Fibroblast of mammary gland (primary cell): Measurements from ENCODE around the gene NFIC.
A peak's percentile ranks its signal among the peaks of the same experiment; 100 is the strongest.

ENCODE experiments used
- DNase-seq: peaks from one replicate; pipeline ENCODE4 v3.0.0-alpha.2; 2010; ENCODE audit warnings: low read depth
- H3K4me3 ChIP-seq: 2 replicates; pipeline ENCODE4 v1.5.1; 2011; ENCODE audit warnings: low read depth, mild to moderate bottlenecking, low read length, moderate library complexity; ENCODE audit not compliant: control insufficient read depth
- CTCF ChIP-seq: conservative IDR thresholded peaks from 2 replicates; pipeline ENCODE4 v1.5.1; 2011; ENCODE audit warnings: low read depth, low read length, inconsistent platforms; ENCODE audit not compliant: control insufficient read depth, insufficient read depth

Gene NFIC

GRCh38 chr19:3407556-3408516 is 41.5 kb downstream of the NFIC start:
- no peak for TF ChIP-seq CTCF
- H3K4me3 ChIP-seq = no peak overlapping the region
- peak; percentile 32 for DNase-seq

- DNase-seq = no peak
- H3K4me3 ChIP-seq = no peak overlapping the region
- no peak for TF ChIP-seq CTCF
These were observed 42.6 kb downstream of the NFIC start for GRCh38 chr19:3408996-3409345.

GRCh38 chr19:3409346-3410064 is 43.1 kb downstream of the NFIC start:
- DNase-seq = peak; percentile 69
- no peak overlapping the region for H3K4me3 ChIP-seq
- no peak for TF ChIP-seq CTCF

- no peak for DNase-seq
- no peak for TF ChIP-seq CTCF
- no peak overlapping the region for H3K4me3 ChIP-seq
These were observed 45.3 kb downstream of the NFIC start for GRCh38 chr19:3411636-3412035.

GRCh38 chr19:3412066-3412465 is 45.7 kb downstream of the NFIC start:
- no peak overlapping the region for H3K4me3 ChIP-seq
- no peak for DNase-seq
- no peak for TF ChIP-seq CTCF

- no peak for DNase-seq
- no peak overlapping the region for H3K4me3 ChIP-seq
- TF ChIP-seq CTCF = no peak
These were observed 47.5 kb downstream of the NFIC start for GRCh38 chr19:3413796-3414327.
